HG03571 (cell line): Measurements from ENCODE around the gene CDK3.
"Not testable (repeated sequence)": the region's sequence is repeated elsewhere in the genome, so short reads cannot be mapped to it uniquely, and the experiment has no call there.

Experiments used
- ATAC-seq: cut with Tn5 transposase; IDR thresholded peaks from one replicate; pipeline ENCODE4 v1.9.1; 2021; ENCODE audit not compliant: unreplicated experiment

Gene CDK3

GRCh38 chr17:76036497-76037261 lies 36.0 kb downstream of the CDK3 start:
- no peak for ATAC-seq

GRCh38 chr17:76038050-76038449 lies 37.4 kb downstream of the CDK3 start:
- ATAC-seq = no peak

GRCh38 chr17:76039121-76039520 lies 38.5 kb downstream of the CDK3 start:
- ATAC-seq = no peak

DNA sequence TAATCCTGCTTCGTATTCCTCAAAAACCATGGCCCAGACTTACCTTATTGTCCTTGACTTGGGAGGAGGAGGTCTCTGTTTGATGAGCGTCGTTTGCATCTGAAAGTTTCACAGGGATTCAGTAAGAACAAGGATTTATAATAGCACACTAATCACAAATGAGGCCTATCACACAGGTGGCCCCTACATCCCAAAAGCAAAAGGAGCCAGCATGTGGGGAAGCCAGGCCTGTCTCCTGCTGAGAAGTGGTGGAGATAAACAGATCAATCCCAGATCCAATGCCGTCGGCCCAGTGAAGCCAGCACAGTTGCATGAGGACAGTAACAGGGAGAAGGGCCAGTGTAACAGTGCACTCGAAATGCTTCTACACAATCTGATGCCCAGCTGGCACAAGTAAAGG lies 39.7 kb downstream of the CDK3 start:
- ATAC-seq = no peak

- not testable (repeated sequence) for ATAC-seq
These were observed 42.2 kb downstream of the CDK3 start for GRCh38 chr17:76042868-76043267.

GRCh38 chr17:76044475-76045007 lies 43.9 kb downstream of the CDK3 start:
- not testable (repeated sequence) for ATAC-seq

DNA sequence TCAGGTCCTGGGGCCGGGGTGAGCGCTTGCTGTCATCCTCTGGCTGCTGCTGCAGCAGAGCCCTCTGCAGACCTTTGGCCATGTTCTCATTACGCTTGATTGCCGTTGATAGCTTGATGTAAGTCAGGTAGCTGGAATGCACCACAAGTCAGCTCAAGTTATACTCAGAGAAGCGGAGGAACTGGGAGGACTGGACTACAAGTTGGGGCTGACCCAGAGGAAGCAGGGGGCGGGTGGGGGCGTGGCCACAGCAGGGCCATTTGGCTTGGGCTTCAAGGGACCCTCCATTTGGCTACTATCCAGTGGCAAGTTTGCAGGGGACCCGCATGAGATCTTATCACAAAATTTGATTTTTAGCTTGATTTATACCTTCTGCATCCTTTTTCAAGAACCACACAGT lies 45.4 kb downstream of the CDK3 start:
- ATAC-seq = no peak

- ATAC-seq = no peak
These were observed 47.5 kb downstream of the CDK3 start for GRCh38 chr17:76048025-76048605.

DNA sequence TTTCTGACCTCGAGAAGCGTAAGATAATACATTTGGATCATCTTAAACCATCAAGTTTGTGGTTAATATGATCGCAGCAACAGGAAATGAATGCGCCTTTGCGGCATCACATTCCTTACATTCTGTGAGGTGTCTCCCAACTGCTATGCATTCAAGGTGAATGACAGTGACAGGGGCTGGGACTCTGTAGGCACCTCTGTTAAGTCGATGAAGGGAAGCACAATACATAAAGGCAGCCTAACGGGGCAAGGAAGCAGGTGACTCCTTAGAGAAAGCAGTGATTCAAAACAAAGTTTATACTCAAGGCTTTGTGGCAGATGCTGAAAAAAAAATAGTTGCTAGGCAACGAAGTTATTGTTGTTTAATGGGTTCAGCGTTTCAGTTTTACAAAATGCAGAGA lies 48.1 kb downstream of the CDK3 start:
- ATAC-seq = no peak

GRCh38 chr17:76049239-76049638 lies 48.6 kb downstream of the CDK3 start:
- ATAC-seq = no peak

GRCh38 chr17:76049836-76050537 lies 49.3 kb downstream of the CDK3 start:
- ATAC-seq = no peak

- ATAC-seq = no peak
These were observed 50.1 kb downstream of the CDK3 start for GRCh38 chr17:76050538-76051467.

GRCh38 chr17:76051561-76051960 lies 50.9 kb downstream of the CDK3 start:
- ATAC-seq = no peak

GRCh38 chr17:76053246-76054111 lies 52.8 kb downstream of the CDK3 start:
- no peak for ATAC-seq

- no peak for ATAC-seq
These were observed 53.4 kb downstream of the CDK3 start for GRCh38 chr17:76054112-76054476.
